GM12872 (cell line): Measurements from ENCODE around the gene TRAPPC6A.

Experiments
- CTCF ChIP-seq: IDR thresholded peaks from 3 replicates; pipeline ENCODE4 v1.5.1; 2011; ENCODE audit warnings: low read depth, mild to moderate bottlenecking, low read length, moderate library complexity; ENCODE audit not compliant: insufficient read depth

The TRAPPC6A gene

GRCh38 chr19:45173816-45174215, 4.2 kb downstream of the TRAPPC6A start:
- TF ChIP-seq CTCF: no peak

- TF ChIP-seq CTCF: no peak
Observed at GRCh38 chr19:45172611-45173208, 5.3 kb downstream of the TRAPPC6A start.

- TF ChIP-seq CTCF: no peak
Observed at GRCh38 chr19:45172173-45172572, 5.9 kb downstream of the TRAPPC6A start.

GRCh38 chr19:45171211-45171623, 6.8 kb downstream of the TRAPPC6A start:
- no peak for TF ChIP-seq CTCF

- no peak for TF ChIP-seq CTCF
Observed at GRCh38 chr19:45170146-45171106, 7.6 kb downstream of the TRAPPC6A start.

GRCh38 chr19:45169602-45170001, 8.4 kb downstream of the TRAPPC6A start:
- TF ChIP-seq CTCF: no peak

GRCh38 chr19:45168767-45169351, 9.2 kb downstream of the TRAPPC6A start:
- no peak for TF ChIP-seq CTCF
